Measurements from ENCODE around the gene METTL5.
A peak's percentile ranks its signal among the peaks of the same experiment; 100 is the strongest.

The METTL5 gene

GRCh38 chr2:169828141-169828811 lies 3.6 kb upstream of the METTL5 start:
- TF ChIP-seq SIN3A (IDR thresholded peaks at IDR 0.05; ENCODE audit: borderline replicate concordance, insufficient read depth, low read length) (peak; percentile 85; the same call in 1 of the 2 replicates), POLR2AphosphoS5 (IDR thresholded peaks at IDR 0.05; ENCODE audit: low read depth, low read length) (no peak), TAF1 (IDR thresholded peaks at IDR 0.05; ENCODE audit: borderline replicate concordance, insufficient read depth, low read length) (0 out of 2 replicates have a peak, but pooled peaks have one; percentile 38), REST (IDR thresholded peaks at IDR 0.05; ENCODE audit: insufficient read depth in 1 of 2, low read depth in 2 of 2, low read length in 2 of 2) (no peak), FOXP2 (optimal IDR thresholded peaks at IDR 0.05; ENCODE audit: borderline replicate concordance, extremely low read depth, extremely low read length, insufficient read depth) (no peak)

- TF ChIP-seq SIN3A (IDR thresholded peaks at IDR 0.05; ENCODE audit: borderline replicate concordance, insufficient read depth, low read length) (no peak), FOXP2 (optimal IDR thresholded peaks at IDR 0.05; ENCODE audit: borderline replicate concordance, extremely low read depth, extremely low read length, insufficient read depth) (peak; percentile 56), REST (IDR thresholded peaks at IDR 0.05; ENCODE audit: insufficient read depth in 1 of 2, low read depth in 2 of 2, low read length in 2 of 2) (no peak), TAF1 (IDR thresholded peaks at IDR 0.05; ENCODE audit: borderline replicate concordance, insufficient read depth, low read length) (peak; percentile 93), POLR2AphosphoS5 (IDR thresholded peaks at IDR 0.05; ENCODE audit: low read depth, low read length) (peak; percentile 77)
These were observed 2.8 kb upstream of the METTL5 start, which contains the start of gene UBR3 for GRCh38 chr2:169827272-169828140. TSS of gene UBR3 (plus strand) at chr2:169827454. CDS start at chr2:169827508, 54 bp downstream.

GRCh38 chr2:169823996-169824372 lies 721 bp downstream of the METTL5 start:
- TF ChIP-seq POLR2AphosphoS5 (IDR thresholded peaks at IDR 0.05; ENCODE audit: low read depth, low read length) (no peak), TAF1 (IDR thresholded peaks at IDR 0.05; ENCODE audit: borderline replicate concordance, insufficient read depth, low read length) (no peak), FOXP2 (optimal IDR thresholded peaks at IDR 0.05; ENCODE audit: borderline replicate concordance, extremely low read depth, extremely low read length, insufficient read depth) (no peak), REST (IDR thresholded peaks at IDR 0.05; ENCODE audit: insufficient read depth in 1 of 2, low read depth in 2 of 2, low read length in 2 of 2) (no peak), SIN3A (IDR thresholded peaks at IDR 0.05; ENCODE audit: borderline replicate concordance, insufficient read depth, low read length) (no peak)

GRCh38 chr2:169822785-169823392 lies 1.8 kb downstream of the METTL5 start:
- TF ChIP-seq SIN3A (IDR thresholded peaks at IDR 0.05; ENCODE audit: borderline replicate concordance, insufficient read depth, low read length) (no peak), FOXP2 (optimal IDR thresholded peaks at IDR 0.05; ENCODE audit: borderline replicate concordance, extremely low read depth, extremely low read length, insufficient read depth) (no peak), POLR2AphosphoS5 (IDR thresholded peaks at IDR 0.05; ENCODE audit: low read depth, low read length) (no peak), TAF1 (IDR thresholded peaks at IDR 0.05; ENCODE audit: borderline replicate concordance, insufficient read depth, low read length) (no peak), REST (IDR thresholded peaks at IDR 0.05; ENCODE audit: insufficient read depth in 1 of 2, low read depth in 2 of 2, low read length in 2 of 2) (no peak)

All from PFSK-1 (cell line).